T-helper 1 cell treated with Interleukin-12 subunit alpha and Interleukin-12 subunit beta and Interleukin-4 antibody, amounts not matched to agents 30 μg/mL and 1 μg/mL, for 36 hours (primary cell): ENCODE measurements around the gene POFUT1.
"Not testable (repeated sequence)": the region's sequence is repeated elsewhere in the genome, so short reads cannot be mapped to it uniquely, and the experiment has no call there.

Experiments used
- H3K27ac Mint-ChIP-seq: one replicate; pipeline ENCODE4 v1.8.0; 2021; ENCODE audit warnings: mild to moderate bottlenecking, mixed read lengths
- H3K27me3 Mint-ChIP-seq: one replicate; pipeline ENCODE4 v1.8.0; 2021; ENCODE audit warnings: low read depth, mixed read lengths
- H3K36me3 Mint-ChIP-seq: one replicate; pipeline ENCODE4 v1.8.0; 2021; ENCODE audit warnings: low read depth, mixed read lengths
- H3K4me1 Mint-ChIP-seq: one replicate; pipeline ENCODE4 v1.8.0; 2021; ENCODE audit warnings: low read depth, mixed read lengths
- H3K4me3 Mint-ChIP-seq: one replicate; pipeline ENCODE4 v1.8.0; 2021; ENCODE audit warnings: mild to moderate bottlenecking, moderate library complexity, mixed read lengths
- H3K9me3 Mint-ChIP-seq: one replicate; pipeline ENCODE4 v1.8.0; 2021; ENCODE audit warnings: mixed read lengths

POFUT1 gene

GRCh38 chr20:32195581-32195980 is 12.1 kb upstream of the POFUT1 start:
- no peak overlapping the region for H3K27ac Mint-ChIP-seq
- H3K36me3 Mint-ChIP-seq, result peaks cover 28% of the 10 kb centered on the region
- no peaks in the 10 kb centered on the region for H3K9me3 Mint-ChIP-seq
- H3K27me3 Mint-ChIP-seq, result no peaks in the 10 kb centered on the region
- H3K4me1 Mint-ChIP-seq, result peaks cover 11% of the 10 kb centered on the region
- H3K4me3 Mint-ChIP-seq, result no peak overlapping the region

- not testable (repeated sequence) for H3K27ac Mint-ChIP-seq, H3K4me3 Mint-ChIP-seq, H3K27me3 Mint-ChIP-seq, H3K4me1 Mint-ChIP-seq, H3K9me3 Mint-ChIP-seq
- peaks cover 32% of the 10 kb centered on the region for H3K36me3 Mint-ChIP-seq
Observed at GRCh38 chr20:32196613-32197012, 11.1 kb upstream of the POFUT1 start.

- not testable (repeated sequence) for H3K4me3 Mint-ChIP-seq, H3K4me1 Mint-ChIP-seq, H3K27me3 Mint-ChIP-seq, H3K9me3 Mint-ChIP-seq, H3K27ac Mint-ChIP-seq
- peaks cover 35% of the 10 kb centered on the region for H3K36me3 Mint-ChIP-seq
Observed at GRCh38 chr20:32197136-32197535, 10.5 kb upstream of the POFUT1 start.

- Mint-ChIP-seq H3K27me3 (no peaks in the 10 kb centered on the region), H3K4me1 (peaks cover 18% of the 10 kb centered on the region), H3K27ac (peak overlapping the region; percentile 24), H3K4me3 (no peak overlapping the region), H3K36me3 (peaks cover 32% of the 10 kb centered on the region), H3K9me3 (no peaks in the 10 kb centered on the region)
Observed at GRCh38 chr20:32199006-32199405, 8.7 kb upstream of the POFUT1 start.

GRCh38 chr20:32201296-32201976 is 6.2 kb upstream of the POFUT1 start:
- Mint-ChIP-seq H3K9me3 (no peaks in the 10 kb centered on the region), H3K27ac (no peak overlapping the region), H3K36me3 (peaks cover 27% of the 10 kb centered on the region), H3K4me3 (no peak overlapping the region), H3K4me1 (peaks cover 40% of the 10 kb centered on the region), H3K27me3 (no peaks in the 10 kb centered on the region)

GRCh38 chr20:32201977-32202363 is 5.7 kb upstream of the POFUT1 start:
- H3K9me3 Mint-ChIP-seq, result no peaks in the 10 kb centered on the region
- H3K27me3 Mint-ChIP-seq, result no peaks in the 10 kb centered on the region
- peaks cover 28% of the 10 kb centered on the region for H3K36me3 Mint-ChIP-seq
- H3K4me1 Mint-ChIP-seq, result peaks cover 45% of the 10 kb centered on the region
- no peak overlapping the region for H3K4me3 Mint-ChIP-seq
- peak overlapping the region; percentile 39 for H3K27ac Mint-ChIP-seq

- H3K27ac Mint-ChIP-seq, result peak overlapping the region; percentile 85
- H3K9me3 Mint-ChIP-seq, result no peaks in the 10 kb centered on the region
- H3K4me1 Mint-ChIP-seq, result peaks cover 48% of the 10 kb centered on the region
- H3K27me3 Mint-ChIP-seq, result no peaks in the 10 kb centered on the region
- peaks cover 21% of the 10 kb centered on the region for H3K36me3 Mint-ChIP-seq
- peak overlapping the region; percentile 54 for H3K4me3 Mint-ChIP-seq
Observed at GRCh38 chr20:32203356-32204204, 4.1 kb upstream of the POFUT1 start.

- Mint-ChIP-seq H3K36me3 (peaks cover 18% of the 10 kb centered on the region), H3K4me3 (peak overlapping the region; percentile 54), H3K27me3 (no peaks in the 10 kb centered on the region), H3K4me1 (peaks cover 56% of the 10 kb centered on the region), H3K27ac (peak overlapping the region; percentile 85), H3K9me3 (no peaks in the 10 kb centered on the region)
Observed at GRCh38 chr20:32204205-32205109, 3.2 kb upstream of the POFUT1 start.

- Mint-ChIP-seq H3K4me3 (peak overlapping the region; percentile 99), H3K27me3 (no peaks in the 10 kb centered on the region), H3K36me3 (peaks cover 19% of the 10 kb centered on the region), H3K9me3 (no peaks in the 10 kb centered on the region), H3K27ac (peak overlapping the region; percentile 60), H3K4me1 (peaks cover 62% of the 10 kb centered on the region)
Observed at GRCh38 chr20:32205110-32205842, 2.4 kb upstream of the POFUT1 start.

- H3K27ac Mint-ChIP-seq, result peak overlapping the region; percentile 96
- H3K36me3 Mint-ChIP-seq, result peaks cover 22% of the 10 kb centered on the region
- H3K9me3 Mint-ChIP-seq, result no peaks in the 10 kb centered on the region
- peak overlapping the region; percentile 99 for H3K4me3 Mint-ChIP-seq
- peaks cover 70% of the 10 kb centered on the region for H3K4me1 Mint-ChIP-seq
- H3K27me3 Mint-ChIP-seq, result no peaks in the 10 kb centered on the region
Observed at GRCh38 chr20:32205843-32206759, 1.6 kb upstream of the POFUT1 start.

- peaks cover 26% of the 10 kb centered on the region for H3K36me3 Mint-ChIP-seq
- no peaks in the 10 kb centered on the region for H3K27me3 Mint-ChIP-seq
Observed at GRCh38 chr20:32206760-32207625, 687 bp upstream of the POFUT1 start.

GRCh38 chr20:32208499-32209154 is 947 bp downstream of the POFUT1 start:
- Mint-ChIP-seq H3K36me3 (peaks cover 28% of the 10 kb centered on the region), H3K27me3 (no peaks in the 10 kb centered on the region), H3K27ac (peak overlapping the region; percentile 74), H3K4me1 (peaks cover 64% of the 10 kb centered on the region), H3K9me3 (no peaks in the 10 kb centered on the region), H3K4me3 (peak overlapping the region; percentile 87)

More at GRCh38 chr20:32206760-32207625, 687 bp upstream of the POFUT1 start:
- peaks cover 75% of the 10 kb centered on the region for H3K4me1 Mint-ChIP-seq
- H3K4me3 Mint-ChIP-seq, result peak overlapping the region; percentile 99
- no peaks in the 10 kb centered on the region for H3K9me3 Mint-ChIP-seq
- peak overlapping the region; percentile 96 for H3K27ac Mint-ChIP-seq
